Lung (tissue), 12 donors: ENCODE measurements around the gene HLX. TPM values are rescaled to one million over a fixed set of nuclear protein-coding genes. Genes with fewer than 3 reads are reported as not detected.

Source experiments
- ATAC-seq: fragments of 200-7000 bp; cut with Tn5 transposase; one replicate; pipeline ENCODE4 v1.9.1; 2020; ENCODE audit warnings: moderate number of reproducible peaks; ENCODE audit not compliant: insufficient read depth, low FRiP score
- DNase-seq, 3 donors: peaks; one replicate each; pipeline ENCODE4 v3.0.0-alpha.2; 2013 to 2017
- H3K27ac ChIP-seq, 2 donors: one replicate each; pipeline ENCODE4 v1.5.1; 2013; ENCODE audit warnings: mild to moderate bottlenecking in 2 of 2, moderate library complexity in 2 of 2, control low read depth in 1 of 2, inconsistent platforms in 1 of 2, low read depth in 1 of 2, low read length in 1 of 2
- H3K27me3 ChIP-seq, 3 donors: one replicate each; pipeline ENCODE4 v1.5.1; 2013; ENCODE audit warnings: low read length in 2 of 3; ENCODE audit not compliant: control insufficient read depth in 3 of 3, insufficient read depth in 3 of 3
- H3K36me3 ChIP-seq, 4 donors: one replicate each; pipeline ENCODE4 v1.5.1; 2013; ENCODE audit warnings: low read length in 4 of 4, mild to moderate bottlenecking in 1 of 4, moderate library complexity in 1 of 4; ENCODE audit not compliant: control insufficient read depth in 4 of 4, insufficient read depth in 4 of 4
- H3K4me1 ChIP-seq, 5 donors: one replicate each; pipeline ENCODE4 v1.5.1; 2013; ENCODE audit warnings: low read length in 5 of 5, mild to moderate bottlenecking in 2 of 5, moderate library complexity in 1 of 5; ENCODE audit not compliant: control insufficient read depth in 5 of 5, insufficient read depth in 5 of 5
- H3K4me3 ChIP-seq: one replicate; pipeline ENCODE4 v1.5.1; 2013; ENCODE audit warnings: mild to moderate bottlenecking, control low read depth, moderate library complexity
- H3K9ac ChIP-seq, 2 donors: one replicate each; pipeline ENCODE4 v1.5.1; 2013; ENCODE audit warnings: low read length in 2 of 2, control low read depth in 1 of 2; ENCODE audit not compliant: insufficient read depth in 1 of 2
- H3K9me3 ChIP-seq, 4 donors: one replicate each; pipeline ENCODE4 v1.5.1; 2013; ENCODE audit warnings: low read length in 3 of 4, mild to moderate bottlenecking in 1 of 4, moderate library complexity in 1 of 4; ENCODE audit not compliant: control insufficient read depth in 4 of 4, insufficient read depth in 3 of 4
- CTCF ChIP-seq: IDR thresholded peaks from 2 replicates; pipeline ENCODE4 v1.5.1; 2012; ENCODE audit warnings: mild to moderate bottlenecking; ENCODE audit errors: control extremely low read depth, extremely low read depth
- WGBS, 2 donors: extraction: QIAGEN DNeasy Blood & Tissue Kit; methylation state at CpG; one replicate each; pipeline ENCODE4 v1.1.7; 2013; 5-methylcytosine and 5-hydroxymethylcytosine counted together
- polyA plus RNA-seq, 2 donors: library from polyadenylated mRNA; stranded (reverse); fragments of 200-250 nt; gene quantifications; one replicate each; pipeline ENCODE4 v1.2.1, GENCODE V29; 2013
- total RNA-seq, 2 donors: library from RNA; depleted of rRNA in 1 of 2; stranded (reverse); fragments of >200 nt in 1 of 2; gene quantifications; one replicate each; pipeline ENCODE4 v1.2.1, GENCODE V29; 2014 to 2021
- donor health status: control.
- donor health status: control.
- donor health status: Bipolar disorder and iron deficiency.
- donor health status: healthy.
- donor health status: DM: yes; HTN: yes; CAD: no.

The HLX gene
- total and polyA plus RNA-seq, 4 donors, result 14.8 to 36.7 (median 25.7) TPM

- Histone ChIP-seq H3K9me3 (no peaks in the 10 kb centered on the region), H3K4me3 (no peak overlapping the region), H3K4me1 (peaks cover 0 to 8% (median 0%) of the 10 kb centered on the region in 5 donors), H3K27me3 (peaks cover 0 to 10% (median 3%) of the 10 kb centered on the region in 3 donors), H3K27ac (no peak overlapping the region), H3K36me3 (no peaks in the 10 kb centered on the region), H3K9ac (no peak overlapping the region)
- DNase-seq (no peak), ATAC-seq (no peak)
- 82 to 91% methylated on average over 2 of the region's 2 CpGs for whole genome bisulfite sequencing, 2 donors
- TF ChIP-seq CTCF, result no peak
Measured at GRCh38 chr1:220901881-220902280, 22.6 kb downstream of the HLX start.

GRCh38 chr1:220902916-220903315, 23.7 kb downstream of the HLX start:
- ATAC-seq (no peak), DNase-seq (no peak)
- Histone ChIP-seq H3K4me1 (peaks cover 0 to 8% (median 0%) of the 10 kb centered on the region in 5 donors), H3K36me3 (no peaks in the 10 kb centered on the region), H3K9me3 (no peaks in the 10 kb centered on the region), H3K4me3 (no peak overlapping the region), H3K27ac (no peak overlapping the region), H3K27me3 (peaks cover 0 to 8% (median 3%) of the 10 kb centered on the region in 3 donors), H3K9ac (no peak overlapping the region)
- WGBS, 2 donors, result 85 to 98% methylated on average over 1 of the region's 1 CpG
- TF ChIP-seq CTCF, result no peak

- Histone ChIP-seq H3K4me3 (no peak overlapping the region), H3K36me3 (no peaks in the 10 kb centered on the region), H3K9ac (no peak overlapping the region), H3K9me3 (no peaks in the 10 kb centered on the region), H3K27me3 (peaks cover 0 to 8% (median 3%) of the 10 kb centered on the region in 3 donors), H3K4me1 (peaks cover 0 to 8% (median 0%) of the 10 kb centered on the region in 5 donors), H3K27ac (no peak overlapping the region)
- no peak for TF ChIP-seq CTCF
- DNase-seq (no peak), ATAC-seq (no peak)
- 81 to 85% methylated on average over 3 of the region's 3 CpGs for WGBS, 2 donors
Measured at GRCh38 chr1:220904876-220905275, 25.6 kb downstream of the HLX start.
